K562 (cell line): ENCODE data around the gene LLGL1. TPM values are rescaled to one million over a fixed set of nuclear protein-coding genes. Genes with fewer than 3 reads are reported as not detected.

Experiments used
- ATAC-seq: fragments of 200-7000 bp; cut with Tn5 transposase; 3 replicates; pipeline ENCODE4 v1.9.1; 2020; ENCODE audit warnings: moderate library complexity
- BruUV-seq: library from RNA; stranded (reverse); fragments of 400-500 nt; replicated peaks from 2 replicates; lab custom pipeline; 2021; lab: Mats Ljungman, UMichigan
- CTCF ChIA-PET: fragments of 300-600 bp; formaldehyde crosslinking; extraction: SDS; loops from one replicate; lab custom pipeline; 2021; ENCODE audit warnings: low intra/inter-chr PET ratio; lab: Yijun Ruan, JAX
- POLR2A ChIA-PET: fragments of 300-600, 350-650 bp; sonication (Branson Sonifier 250); formaldehyde crosslinking; extraction: SDS; loops from one replicate; lab custom pipeline; 2021; ENCODE audit warnings: antibody characterized with exemption, inconsistent platforms; lab: Yijun Ruan, JAX
- DNase-seq, 4 experiments: peaks; one replicate each; pipeline versions ENCODE4 v3.0.0 to v3.0.0-alpha.2; 2011 to 2018; ENCODE audit warnings: low spot score in 3 of 4, mixed read lengths in 3 of 4; ENCODE audit errors: extremely low read depth in 1 of 4
- FAIRE-seq: peaks from 2 replicates; lab custom pipeline; 2011; peaks lifted over from hg19 to GRCh38; lab: Jason Lieb, UNC
- H2AFZ ChIP-seq: 2 replicates; pipeline ENCODE4 v1.6.0; 2011; ENCODE audit warnings: low read depth, low read length, control low read depth, inconsistent platforms
- H3K27ac ChIP-seq: fragments of 200-600 bp; 3 replicates; pipeline ENCODE4 v1.8.0; 2011; ENCODE audit warnings: low read depth, mild to moderate bottlenecking, control low read depth, inconsistent platforms, low read length, moderate library complexity, mixed read lengths; ENCODE audit errors: extremely low read depth
- H3K27me3 ChIP-seq, 2 experiments: fragments of 300-600 bp in 1 of 2; 2 replicates in 1 of 2; 3 replicates in 1 of 2; pipeline versions ENCODE4 v1.6.0 to v1.8.0; 2011; ENCODE audit warnings: inconsistent platforms in 2 of 2, low read length in 2 of 2, mild to moderate bottlenecking in 1 of 2, mixed read lengths in 1 of 2, moderate library complexity in 1 of 2; ENCODE audit not compliant: control insufficient read depth in 2 of 2, insufficient read depth in 2 of 2
- H3K36me3 ChIP-seq: fragments of 300-600 bp; 3 replicates; pipeline ENCODE4 v1.8.0; 2011; ENCODE audit warnings: mild to moderate bottlenecking, low read length, inconsistent platforms; ENCODE audit not compliant: control insufficient read depth, insufficient read depth
- H3K4me1 ChIP-seq, 2 experiments: fragments of 200-600 bp in 1 of 2; replicated peaks in 1 of 2; 2 replicates in 1 of 2; 3 replicates in 1 of 2; pipeline versions ENCODE4 v1.5.1 to v1.8.0; 2011; ENCODE audit warnings: inconsistent platforms in 2 of 2, low read length in 2 of 2, mild to moderate bottlenecking in 1 of 2, mixed read lengths in 1 of 2, moderate library complexity in 1 of 2; ENCODE audit not compliant: control insufficient read depth in 2 of 2, insufficient read depth in 2 of 2
- H3K4me2 ChIP-seq: 2 replicates; pipeline ENCODE4 v1.6.1; 2011; ENCODE audit warnings: low read length, control low read depth, inconsistent platforms, mixed read lengths; ENCODE audit not compliant: insufficient read depth
- H3K4me3 ChIP-seq: fragments of 200-600 bp; sonication (generic), shearing (Covaris generic); 2 replicates; pipeline ENCODE4 v1.5.1; 2016; ENCODE audit warnings: control low read depth, inconsistent platforms
- H3K79me2 ChIP-seq: fragments of 200-600 bp; 3 replicates; pipeline ENCODE4 v1.8.0; 2011; ENCODE audit warnings: low read length, inconsistent platforms; ENCODE audit not compliant: control insufficient read depth, insufficient read depth
- H3K9ac ChIP-seq, 2 experiments: 2 replicates each; pipeline versions ENCODE4 v1.6.0 to v1.6.1; 2011; ENCODE audit warnings: low read depth in 2 of 2, low read length in 2 of 2, control low read depth in 1 of 2, inconsistent platforms in 1 of 2, mild to moderate bottlenecking in 1 of 2, mixed read lengths in 1 of 2; ENCODE audit not compliant: insufficient read depth in 1 of 2
- H3K9me1 ChIP-seq: one replicate; pipeline ENCODE4 v1.6.0; 2011; ENCODE audit warnings: inconsistent platforms, mild to moderate bottlenecking, low read length, moderate library complexity; ENCODE audit not compliant: control insufficient read depth, insufficient read depth
- H3K9me3 ChIP-seq: replicated peaks from 2 replicates; pipeline ENCODE4 v1.5.1; 2011; ENCODE audit warnings: low read depth, low read length, inconsistent platforms; ENCODE audit not compliant: control insufficient read depth, insufficient read depth
- H4K20me1 ChIP-seq: replicated peaks from 2 replicates; pipeline ENCODE4 v1.6.1; 2011; ENCODE audit warnings: low read length, inconsistent platforms, mixed read lengths; ENCODE audit not compliant: control insufficient read depth, insufficient read depth
- ATF2 ChIP-seq: sonication (generic); formaldehyde crosslinking; IDR thresholded peaks from 2 replicates; pipeline ENCODE4 v1.8.1; 2022; ENCODE audit warnings: missing genetic modification reagents
- CBX1 ChIP-seq: sonication (generic); IDR thresholded peaks from 2 replicates; pipeline ENCODE4 v1.6.1; 2016; ENCODE audit warnings: antibody characterized with exemption, low read depth, mild to moderate bottlenecking
- CHD1 ChIP-seq: fragments of 200-600 bp; sonication (generic); IDR thresholded peaks from one replicate; pipeline ENCODE4 v1.6.1; 2012; ENCODE audit warnings: mild to moderate bottlenecking, moderate library complexity, low read length, inconsistent platforms
- COPS2 ChIP-seq: fragments of 450-650 bp; conservative IDR thresholded peaks from 2 replicates; pipeline ENCODE4 v1.6.1; 2016; ENCODE audit warnings: mild to moderate bottlenecking, moderate library complexity
- HNRNPUL1 ChIP-seq: fragments of 200-400 bp; formaldehyde crosslinking; IDR thresholded peaks from 2 replicates; pipeline ENCODE4 v1.6.1; 2017; ENCODE audit warnings: low read length
- MAFF ChIP-seq: IDR thresholded peaks from 2 replicates; pipeline ENCODE4 v1.6.1; 2012; ENCODE audit warnings: low read length, improper control_type of control experiment
- MEF2D ChIP-seq: conservative IDR thresholded peaks from 2 replicates; pipeline ENCODE4 v1.6.1; 2016; ENCODE audit warnings: low read depth, missing genetic modification characterization, missing compliant biosample characterization
- NFE2 ChIP-seq: IDR thresholded peaks from 2 replicates; pipeline ENCODE4 v1.6.1; 2014; ENCODE audit warnings: antibody characterized with exemption, low read depth
- XRCC5 ChIP-seq: fragments of 200-400 bp; formaldehyde crosslinking; IDR thresholded peaks from 2 replicates; pipeline ENCODE4 v1.6.1; 2017; ENCODE audit warnings: low read depth, mild to moderate bottlenecking, low read length
- ZNF274 ChIP-seq: IDR thresholded peaks from 2 replicates; pipeline ENCODE4 v1.6.1; 2011; ENCODE audit warnings: low read depth, mild to moderate bottlenecking, low read length, moderate library complexity, borderline replicate concordance
- ZNF280A ChIP-seq: fragments of 450-650 bp; IDR thresholded peaks from 2 replicates; pipeline ENCODE4 v1.6.1; 2018; ENCODE audit warnings: mild to moderate bottlenecking, low read depth; ENCODE audit not compliant: partially characterized antibody
- ZNF551 ChIP-seq: fragments of 250-450 bp; sonication (Bioruptor Pico); IDR thresholded peaks from 2 replicates; pipeline ENCODE4 v1.5.0; 2021; ENCODE audit warnings: mild to moderate bottlenecking, moderate library complexity
- WGBS: fragments of 100-300 bp; shearing (Covaris generic); methylation state at CpG from one replicate; pipeline ENCODE4 v1.1.6; 2016; ENCODE audit warnings: low coverage, mixed read lengths; ENCODE audit not compliant: insufficient coverage; ENCODE audit errors: missing lambda C conversion rate; 5-methylcytosine and 5-hydroxymethylcytosine counted together
- in situ Hi-C: fragments of 300-500 bp; cut with MboI; formaldehyde crosslinking; loops from 4 replicates; pipeline ENCODE4 v1.15.0; 2018; ENCODE audit warnings: inconsistent platforms, mixed read lengths
- intact Hi-C: fragments of 100-400 bp; cut with micrococcal nuclease; formaldehyde crosslinking; loops from 2 replicates; pipeline ENCODE4 v1.14.2; 2022
- polyA plus RNA-seq, 8 experiments: library from polyadenylated mRNA; depleted of rRNA in 4 of 8; stranded (reverse) in 5 of 8; unstranded in 3 of 8; fragments of >200 nt; fragmentation: Nextera tagmentation in 2 of 8; fragmentation: Illumina TruSeq in 1 of 8; extraction: Ambion mirVana in 2 of 8; extraction: Trizol in 1 of 8; gene quantifications; 2 replicates each; pipeline versions ENCODE4 v1.2.1 to v1.2.3, GENCODE V29; 2011 to 2014; ENCODE audit warnings: inconsistent platforms in 1 of 8, missing spikeins in 1 of 8
- total RNA-seq, 7 experiments: library from RNA; depleted of rRNA in 6 of 7; stranded (reverse); fragments of >200 nt in 6 of 7; fragmentation: Illumina TruSeq in 2 of 7; extraction: Trizol in 2 of 7; gene quantifications; 2 replicates each; pipeline versions ENCODE4 v1.2.1 to v1.2.3, GENCODE V29; 2011 to 2021; ENCODE audit warnings: low replicate concordance in 1 of 7

LLGL1 gene
- total and polyA plus RNA-seq, 9 of the 15 experiments (the other 6 are each of a cell fraction or from before 2014, with no cell fraction given): 0.11 to 12.9 (median 5.3) TPM; not detected in 1

GRCh38 chr17:18277076-18277475 lies 51.6 kb downstream of the LLGL1 start (continued):
- TF ChIP-seq MEF2D (tag) (no peak), COPS2 (no peak), HNRNPUL1 (no peak), ZNF551 (CRISPR knock-in tag) (no peak), CHD1 (no peak), ATF2 (CRISPR knock-in tag) (no peak)
- TF ChIP-seq, all 486 proteins: peak for 0

- H3K4me2 ChIP-seq: no peak overlapping the region
- no peaks in the 10 kb centered on the region for H3K27me3 ChIP-seq
- no peak overlapping the region for H3K4me3 ChIP-seq
- peaks cover 78% of the 10 kb centered on the region for H3K36me3 ChIP-seq
- TF ChIP-seq MAFF (peak; percentile 7; the same call in 1 of the 2 replicates), NFE2 (peak; percentile 21; the same call in 1 of the 2 replicates), XRCC5 (no peak), CBX1 (no peak), ZNF274 (no peak), ZNF280A (no peak)
- no peaks in the 10 kb centered on the region for H3K79me2 ChIP-seq
- FAIRE-seq (no peak), DNase-seq (no peak), ATAC-seq (no peak)
- H3K9ac ChIP-seq: no peak overlapping the region
- no peaks in the 10 kb centered on the region for H3K9me1 ChIP-seq
- intact Hi-C loops (no loop called here), in situ Hi-C loops (no loop called here)
- H4K20me1 ChIP-seq: no peaks in the 10 kb centered on the region
- no peaks in the 10 kb centered on the region for H3K4me1 ChIP-seq
- ChIA-PET POLR2A (interaction anchor here (0.7 kb wide), 1 partner anchor 9 kb away, joined by 3 read pairs; no protein-coding TSS in a partner anchor), CTCF (no interaction called here)
- H2AFZ ChIP-seq: no peak overlapping the region
- no TSS peak for BruUV-seq
- H3K27ac ChIP-seq: no peak overlapping the region
- WGBS: 46% methylated on average over 3 of the region's 3 CpGs
- H3K9me3 ChIP-seq: no peaks in the 10 kb centered on the region
Observed at GRCh38 chr17:18278867-18279266, 53.4 kb downstream of the LLGL1 start.
